H9 (cell line): ENCODE measurements around the gene JAG2. TPM values are rescaled to one million over a fixed set of nuclear protein-coding genes. Genes with fewer than 3 reads are reported as not detected.

Source experiments
- DNase-seq: peaks from one replicate; pipeline ENCODE4 v3.0.0-alpha.2; 2017
- H2AFZ ChIP-seq: one replicate; pipeline ENCODE4 v1.6.1; 2013; ENCODE audit warnings: mild to moderate bottlenecking, low read length, control low read depth, moderate library complexity
- H2AK5ac ChIP-seq: 2 replicates; pipeline ENCODE4 v1.6.1; 2013; ENCODE audit warnings: low read length, control low read depth, mixed read lengths; ENCODE audit not compliant: insufficient read length
- H2BK120ac ChIP-seq: one replicate; pipeline ENCODE4 v1.6.1; 2013; ENCODE audit warnings: low read depth, mild to moderate bottlenecking, low read length, control low read depth, inconsistent platforms; ENCODE audit not compliant: poor library complexity, severe bottlenecking
- H2BK12ac ChIP-seq: 2 replicates; pipeline ENCODE4 v1.6.1; 2013; ENCODE audit warnings: low read length, control low read depth, mixed read lengths, low read depth; ENCODE audit not compliant: insufficient read length
- H2BK15ac ChIP-seq: 2 replicates; pipeline ENCODE4 v1.6.1; 2013; ENCODE audit warnings: low read depth, low read length, control low read depth
- H2BK20ac ChIP-seq: one replicate; pipeline ENCODE4 v1.6.1; 2013; ENCODE audit warnings: low read depth, mild to moderate bottlenecking, low read length, control low read depth, inconsistent platforms; ENCODE audit not compliant: poor library complexity, severe bottlenecking
- H2BK5ac ChIP-seq: 2 replicates; pipeline ENCODE4 v1.6.1; 2013; ENCODE audit warnings: low read length, control low read depth, mixed read lengths; ENCODE audit not compliant: insufficient read length
- H3K14ac ChIP-seq: 2 replicates; pipeline ENCODE4 v1.6.1; 2013; ENCODE audit warnings: low read length, control low read depth; ENCODE audit not compliant: insufficient read depth
- H3K18ac ChIP-seq: 2 replicates; pipeline ENCODE4 v1.6.1; 2013; ENCODE audit warnings: low read depth, mild to moderate bottlenecking, mixed read lengths, low read length, control low read depth; ENCODE audit not compliant: insufficient read length
- H3K23ac ChIP-seq: 2 replicates; pipeline ENCODE4 v1.6.1; 2013; ENCODE audit warnings: low read length, control low read depth, mixed read lengths, low read depth; ENCODE audit not compliant: insufficient read length
- H3K23me2 ChIP-seq: 2 replicates; pipeline ENCODE4 v1.6.1; 2013; ENCODE audit warnings: low read depth, mild to moderate bottlenecking, mixed read lengths, low read length, control low read depth; ENCODE audit not compliant: insufficient read length, poor library complexity, severe bottlenecking
- H3K27ac ChIP-seq: 2 replicates; pipeline ENCODE4 v1.5.1; 2013; ENCODE audit warnings: low read length, control low read depth, mixed read lengths, low read depth; ENCODE audit not compliant: insufficient read length
- H3K27me3 ChIP-seq: 2 replicates; pipeline ENCODE4 v1.6.1; 2013; ENCODE audit warnings: low read length, control low read depth, inconsistent platforms; ENCODE audit not compliant: insufficient read depth
- H3K4ac ChIP-seq: 2 replicates; pipeline ENCODE4 v1.6.1; 2013; ENCODE audit warnings: low read depth, mild to moderate bottlenecking, control low read depth, inconsistent platforms, low read length, moderate library complexity
- H3K4me1 ChIP-seq: 2 replicates; pipeline ENCODE4 v1.6.1; 2013; ENCODE audit warnings: low read length, control low read depth, inconsistent platforms; ENCODE audit not compliant: insufficient read depth
- H3K4me2 ChIP-seq: 2 replicates; pipeline ENCODE4 v1.6.1; 2013; ENCODE audit warnings: low read length, control low read depth, mixed read lengths; ENCODE audit not compliant: insufficient read length, insufficient read depth
- H3K56ac ChIP-seq: 2 replicates; pipeline ENCODE4 v1.6.1; 2013; ENCODE audit warnings: low read depth, mild to moderate bottlenecking, mixed read lengths, low read length, control low read depth; ENCODE audit not compliant: insufficient read length
- H3K79me1 ChIP-seq: 2 replicates; pipeline ENCODE4 v1.6.1; 2013; ENCODE audit warnings: low read depth, mild to moderate bottlenecking, moderate library complexity, low read length, control low read depth, inconsistent platforms; ENCODE audit not compliant: insufficient read depth, poor library complexity, severe bottlenecking
- H3K79me2 ChIP-seq: 2 replicates; pipeline ENCODE4 v1.6.1; 2013; ENCODE audit warnings: low read length, control low read depth, inconsistent platforms; ENCODE audit not compliant: insufficient read depth
- H3K9ac ChIP-seq: 2 replicates; pipeline ENCODE4 v1.6.1; 2013; ENCODE audit warnings: low read length, control low read depth, mixed read lengths; ENCODE audit not compliant: insufficient read length; ENCODE audit errors: extremely low read depth
- H3K9me3 ChIP-seq: one replicate; pipeline ENCODE4 v1.6.1; 2013; ENCODE audit warnings: low read depth, low read length, inconsistent platforms; ENCODE audit not compliant: control insufficient read depth
- H3T11ph ChIP-seq: one replicate; pipeline ENCODE4 v1.6.1; 2013; ENCODE audit warnings: mild to moderate bottlenecking, low read length, control low read depth, inconsistent platforms
- H4K20me1 ChIP-seq: one replicate; pipeline ENCODE4 v1.6.1; 2013; ENCODE audit not compliant: control insufficient read depth, insufficient read length, insufficient read depth
- H4K5ac ChIP-seq: 2 replicates; pipeline ENCODE4 v1.6.1; 2013; ENCODE audit warnings: low read depth, mild to moderate bottlenecking, mixed read lengths, low read length, control low read depth; ENCODE audit not compliant: insufficient read length
- H4K8ac ChIP-seq: replicated peaks from 2 replicates; pipeline ENCODE4 v1.6.1; 2013; ENCODE audit warnings: low read length, control low read depth, mixed read lengths, low read depth; ENCODE audit not compliant: insufficient read length
- H4K91ac ChIP-seq: 2 replicates; pipeline ENCODE4 v1.6.1; 2013; ENCODE audit warnings: low read depth, mild to moderate bottlenecking, moderate library complexity, mixed read lengths, low read length, control low read depth; ENCODE audit not compliant: insufficient read length
- H3K27ac Mint-ChIP-seq, 3 experiments: 2 replicates in 2 of 3; 3 replicates in 1 of 3; pipeline ENCODE4 v1.8.0; 2020 to 2021; ENCODE audit warnings: mixed read lengths in 3 of 3, mild to moderate bottlenecking in 1 of 3, moderate library complexity in 1 of 3
- H3K27me3 Mint-ChIP-seq: 2 replicates; pipeline ENCODE4 v1.8.0; 2021; ENCODE audit warnings: low read depth, mild to moderate bottlenecking, moderate library complexity, mixed read lengths
- H3K36me3 Mint-ChIP-seq, 3 experiments: 2 replicates in 2 of 3; 3 replicates in 1 of 3; pipeline ENCODE4 v1.8.0; 2020 to 2021; ENCODE audit warnings: low read depth in 3 of 3, mixed read lengths in 3 of 3; ENCODE audit not compliant: insufficient read depth in 1 of 3
- H3K4me1 Mint-ChIP-seq, 2 experiments: 2 replicates each; pipeline ENCODE4 v1.8.0; 2020; ENCODE audit warnings: mixed read lengths in 2 of 2
- H3K4me3 Mint-ChIP-seq, 2 experiments: 2 replicates in 1 of 2; 3 replicates in 1 of 2; pipeline ENCODE4 v1.8.0; 2020 to 2021; ENCODE audit warnings: mild to moderate bottlenecking in 2 of 2, mixed read lengths in 2 of 2, moderate library complexity in 1 of 2
- H3K9me3 Mint-ChIP-seq, 2 experiments: 2 replicates in 1 of 2; 3 replicates in 1 of 2; pipeline ENCODE4 v1.8.0; 2020; ENCODE audit warnings: mild to moderate bottlenecking in 2 of 2, mixed read lengths in 2 of 2, moderate library complexity in 1 of 2
- CTCF ChIP-seq: fragments of 200-600 bp; sonication (generic); conservative IDR thresholded peaks from 3 replicates; pipeline ENCODE4 v1.8.0; 2021; ENCODE audit warnings: antibody characterized with exemption, mild to moderate bottlenecking
- WGBS: extraction: QIAGEN DNeasy Blood & Tissue Kit; methylation state at CpG from one replicate; pipeline ENCODE4 v1.1.7; 2013; ENCODE audit warnings: missing lambda C conversion rate, low lambda C conversion rate, mixed read lengths; ENCODE audit not compliant: insufficient read length; ENCODE audit errors: extremely low coverage; 5-methylcytosine and 5-hydroxymethylcytosine counted together
- total RNA-seq: library from RNA; stranded (reverse); gene quantifications from 2 replicates; pipeline ENCODE4 v1.2.1, GENCODE V29; 2021

Gene JAG2
- total RNA-seq, 1 experiment from 2014 or later = 11.4 TPM

DNA sequence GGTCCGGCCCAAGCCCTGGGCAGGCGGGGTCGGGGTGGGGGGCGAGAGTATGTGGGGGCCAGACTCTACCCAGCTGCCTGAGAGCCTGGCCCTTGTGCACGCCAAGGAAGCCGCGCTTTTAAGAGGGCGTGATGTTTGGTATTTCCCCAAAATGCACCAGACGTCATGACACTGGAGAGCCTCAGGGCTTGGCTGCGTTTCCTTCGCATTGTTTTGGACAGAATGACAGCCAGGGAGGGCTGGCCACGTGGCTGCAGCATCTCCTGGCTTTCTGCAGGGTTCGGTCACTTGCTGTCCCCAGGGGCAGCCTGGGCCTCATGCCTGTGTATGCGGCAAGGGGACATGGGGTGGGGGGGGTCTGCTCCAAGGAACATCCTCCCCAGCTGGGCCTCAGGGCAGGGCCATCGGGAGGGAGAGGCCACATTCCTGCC lies 28.6 kb upstream of the JAG2 start:
- no peak for TF ChIP-seq CTCF

More for the DNA sequence above, 28.6 kb upstream of the JAG2 start:
- H3K27me3 ChIP-seq = no peaks in the 10 kb centered on the region; the same call in 1 of the 2 replicates
- H3K79me2 ChIP-seq = no peaks in the 10 kb centered on the region
- H2BK12ac ChIP-seq = no peak overlapping the region
- no peaks in the 10 kb centered on the region for H3K36me3 Mint-ChIP-seq
- no peak overlapping the region for H2AFZ ChIP-seq
- no peak overlapping the region for H3K27ac Mint-ChIP-seq
- H4K5ac ChIP-seq = no peak overlapping the region
- H3K23me2 ChIP-seq = no peaks in the 10 kb centered on the region
- H3K18ac ChIP-seq = no peak overlapping the region
- H3T11ph ChIP-seq = no peak overlapping the region
- H3K4ac ChIP-seq = no peak overlapping the region
- no peaks in the 10 kb centered on the region; the same call in 1 of the 2 replicates for H3K4me1 ChIP-seq
- H3K27me3 Mint-ChIP-seq = peaks cover 45% of the 10 kb centered on the region
- no peak overlapping the region for H2BK5ac ChIP-seq
- H3K4me1 Mint-ChIP-seq = peaks cover 18% of the 10 kb centered on the region in 2 experiments
- no peaks in the 10 kb centered on the region for H3K79me1 ChIP-seq
- H2BK120ac ChIP-seq = no peak overlapping the region
- WGBS = no CpG with 5 or more reads among the region's 15 CpGs
- no peak overlapping the region for H3K4me2 ChIP-seq
- H3K9ac ChIP-seq = no peak overlapping the region
- no peak overlapping the region for H4K91ac ChIP-seq
- H3K9me3 Mint-ChIP-seq = no peaks in the 10 kb centered on the region
- H3K14ac ChIP-seq = no peak overlapping the region
- H3K56ac ChIP-seq = no peak overlapping the region
- H3K23ac ChIP-seq = no peak overlapping the region
- H3K9me3 ChIP-seq = no peaks in the 10 kb centered on the region
- DNase-seq = no peak
- no peak overlapping the region for H3K27ac ChIP-seq
- no peak overlapping the region for H4K8ac ChIP-seq
- H4K20me1 ChIP-seq = no peaks in the 10 kb centered on the region
- H2AK5ac ChIP-seq = no peak overlapping the region
- no peak overlapping the region for H2BK15ac ChIP-seq
- H2BK20ac ChIP-seq = no peak overlapping the region
- H3K4me3 Mint-ChIP-seq = no peak overlapping the region
